Peyer's patch (tissue), 4 donors: ENCODE results near the gene MYOF.

Experiments used
- CTCF ChIP-seq, 6 experiments: fragments of 450-650 bp in 4 of 6; fragments of 200-600 bp in 2 of 6; sonication (generic) in 1 of 6; IDR thresholded peaks; one replicate each; pipeline ENCODE4 v1.5.1; 2017 to 2019; ENCODE audit warnings: antibody characterized with exemption in 6 of 6, mild to moderate bottlenecking in 3 of 6, moderate library complexity in 1 of 6
- POLR2A ChIP-seq, 2 donors: fragments of 450-650 bp; IDR thresholded peaks; one replicate each; pipeline ENCODE4 v1.5.1; 2017; ENCODE audit warnings: antibody characterized with exemption in 2 of 2, mild to moderate bottlenecking in 2 of 2, moderate library complexity in 2 of 2

- TF ChIP-seq CTCF (IDR thresholded peaks at IDR 0.05) (no peak), POLR2A (IDR thresholded peaks at IDR 0.05) (no peak)
Observed at GRCh38 chr10:93443481-93443880, 38.7 kb downstream of the MYOF start.
